ENCODE data around the gene TNPO3. TPM values are rescaled to one million over a fixed set of nuclear protein-coding genes. Genes with fewer than 3 reads are reported as not detected.

Gene TNPO3
- total RNA-seq, 6 donors from 2014 or later = 21.6 to 37.7 (median 33.0) TPM

DNA sequence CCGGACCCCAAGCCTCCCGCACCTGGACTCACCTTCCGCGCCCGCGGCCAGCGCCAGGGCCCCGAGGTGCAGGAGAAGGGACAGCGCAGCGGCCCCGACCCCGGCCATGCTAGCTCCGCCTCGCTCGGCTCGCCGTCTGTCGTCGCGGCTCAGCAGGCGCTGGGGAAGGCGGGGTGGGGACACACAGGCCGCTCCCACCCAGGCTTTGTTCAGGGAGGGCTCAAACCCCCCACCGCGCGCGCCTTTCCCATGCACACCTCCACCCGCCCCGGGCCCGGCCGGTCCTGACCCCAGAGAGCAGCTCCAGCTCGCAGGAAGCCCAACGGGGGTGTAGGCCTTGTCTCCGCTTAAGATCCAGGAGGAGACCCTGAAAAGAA is 144.4 kb downstream of the TNPO3 start, which contains the start of gene KCP:
TSS of gene KCP (minus strand) at position 141 of the 377 bp plus-strand sequence. CDS start at position 108, 33 bp downstream.
- WGBS, 2 donors = 35 to 44% methylated on average over 7 to 8 of the region's 34 CpGs
- H3K36me3 ChIP-seq = no peaks in the 10 kb centered on the region
- peaks cover 0 to 38% (median 17%) of the 10 kb centered on the region in 4 donors for H3K27me3 ChIP-seq
- H3K9me3 ChIP-seq = no peaks in the 10 kb centered on the region
- H3K4me3 ChIP-seq = peak within 1 kb of the TSS in 3 of 4 donors; percentile 9 to 30 (median 28)
- peak in 1 of 2 donors; percentile 26 for ATAC-seq (ENCODE audit: low FRiP score in 2 of 2)
- TF ChIP-seq POLR2A (IDR thresholded peaks at IDR 0.05) = no peak
- no peak for TF ChIP-seq POLR2AphosphoS5 (IDR thresholded peaks at IDR 0.05)
- TF ChIP-seq CTCF (IDR thresholded peaks at IDR 0.05) = no peak
- TF ChIP-seq EP300 (IDR thresholded peaks at IDR 0.05) = no peak
- DNase-seq = peak in 1 of 2 donors; percentile 84
- peaks cover 15 to 23% (median 19%) of the 10 kb centered on the region in 4 donors for H3K4me1 ChIP-seq
- H3K27ac ChIP-seq = no peak within 1 kb of the TSS

GRCh38 chr7:128909625-128910568 is 145.0 kb downstream of the TNPO3 start:
- no peak for DNase-seq
- TF ChIP-seq POLR2A (IDR thresholded peaks at IDR 0.05) (no peak), POLR2AphosphoS5 (IDR thresholded peaks at IDR 0.05) (no peak), EP300 (IDR thresholded peaks at IDR 0.05) (no peak), CTCF (IDR thresholded peaks at IDR 0.05) (no peak)
- no peak overlapping the region for H3K27ac ChIP-seq
- H3K36me3 ChIP-seq = no peaks in the 10 kb centered on the region
- peaks cover 0 to 32% (median 11%) of the 10 kb centered on the region in 4 donors for H3K27me3 ChIP-seq
- WGBS, 2 donors = 16 to 31% methylated on average over 15 to 39 of the region's 42 CpGs
- H3K4me1 ChIP-seq = peaks cover 10 to 16% (median 12%) of the 10 kb centered on the region in 4 donors
- ATAC-seq (ENCODE audit: low FRiP score in 2 of 2) = peak in 1 of 2 donors; percentile 13
- peak overlapping the region in 3 of 4 donors; percentile 9 to 30 (median 28) for H3K4me3 ChIP-seq
- H3K9me3 ChIP-seq = no peaks in the 10 kb centered on the region

DNA sequence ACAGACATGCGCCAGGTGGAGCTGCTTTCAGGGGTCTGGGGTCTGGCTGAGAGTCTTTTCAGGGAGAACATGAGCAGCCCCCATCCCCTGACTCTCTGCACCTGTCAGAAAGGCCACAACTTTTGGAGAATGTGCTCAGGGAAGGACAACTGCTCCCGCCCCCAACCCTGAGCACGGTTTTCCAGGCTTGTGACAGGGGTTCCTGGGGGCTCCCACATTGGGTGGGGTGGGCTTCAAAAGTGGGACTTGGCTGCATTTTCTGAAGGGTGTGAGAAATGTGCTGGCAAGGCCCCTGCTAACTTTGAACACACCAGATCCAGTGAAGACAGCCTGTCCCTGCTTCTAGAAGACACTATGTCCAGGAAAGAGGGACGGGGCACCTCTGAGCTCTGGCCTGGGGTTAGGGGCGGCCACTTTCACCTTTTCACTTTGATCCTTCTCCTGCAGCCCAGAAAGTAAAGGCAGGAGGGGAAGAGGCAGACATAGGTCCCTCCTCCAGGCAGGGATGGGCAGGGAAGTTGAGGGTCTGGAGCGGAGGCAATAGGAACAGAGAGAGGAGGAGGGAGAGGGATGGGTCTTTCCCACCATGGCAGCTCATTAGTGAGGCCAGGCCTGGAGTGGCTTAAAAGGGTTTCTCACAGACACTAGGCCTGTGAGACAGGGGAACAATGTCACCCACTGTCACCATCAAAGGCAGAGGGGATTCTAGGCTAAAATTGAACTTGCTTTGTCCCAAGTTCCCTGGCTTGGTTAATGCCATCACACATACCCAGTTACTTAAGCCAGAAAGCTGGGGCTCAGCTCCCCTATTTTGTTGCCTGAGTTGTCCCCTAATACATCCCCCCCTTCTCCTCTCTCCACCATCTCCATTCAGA is 145.9 kb downstream of the TNPO3 start:
- H3K27me3 ChIP-seq = peaks cover 0 to 24% (median 7%) of the 10 kb centered on the region in 4 donors

GRCh38 chr7:128906766-128907559 is 147.9 kb downstream of the TNPO3 start:
- Histone ChIP-seq H3K4me3 (no peak overlapping the region), H3K27me3 (peaks cover 0 to 23% (median 6%) of the 10 kb centered on the region in 4 donors), H3K9me3 (no peaks in the 10 kb centered on the region), H3K36me3 (no peaks in the 10 kb centered on the region), H3K4me1 (peaks cover 8 to 13% (median 11%) of the 10 kb centered on the region in 4 donors), H3K27ac (no peak overlapping the region)
- DNase-seq (peak in 1 of 2 donors; percentile 66), ATAC-seq (ENCODE audit: low FRiP score in 2 of 2) (no peak)
- WGBS, 2 donors = 82 to 90% methylated on average over 3 to 18 of the region's 19 CpGs
- TF ChIP-seq CTCF (IDR thresholded peaks at IDR 0.05) (no peak), POLR2AphosphoS5 (IDR thresholded peaks at IDR 0.05) (no peak), EP300 (IDR thresholded peaks at IDR 0.05) (no peak), POLR2A (IDR thresholded peaks at IDR 0.05) (no peak)

More for the DNA sequence above, 145.9 kb downstream of the TNPO3 start:
- H3K27ac ChIP-seq = no peak overlapping the region
- no peak for TF ChIP-seq EP300 (IDR thresholded peaks at IDR 0.05)
- WGBS, 2 donors = 82 to 85% methylated on average over 3 to 6 of the region's 6 CpGs
- peaks cover 8 to 13% (median 11%) of the 10 kb centered on the region in 4 donors for H3K4me1 ChIP-seq
- no peaks in the 10 kb centered on the region for H3K36me3 ChIP-seq
- ATAC-seq (ENCODE audit: low FRiP score in 2 of 2) (no peak), DNase-seq (no peak)
- H3K9me3 ChIP-seq = no peaks in the 10 kb centered on the region
- H3K4me3 ChIP-seq = peak overlapping the region in 1 of 4 donors; percentile 9

All from upper lobe of left lung (tissue), 6 donors.